ENCODE data around the gene GSG1L2. TPM values are rescaled to one million over a fixed set of nuclear protein-coding genes. Genes with fewer than 3 reads are reported as not detected.
A peak's percentile ranks its signal among the peaks of the same experiment; 100 is the strongest.

Gene GSG1L2
- polyA plus RNA-seq, 4 donors, result not detected

DNA sequence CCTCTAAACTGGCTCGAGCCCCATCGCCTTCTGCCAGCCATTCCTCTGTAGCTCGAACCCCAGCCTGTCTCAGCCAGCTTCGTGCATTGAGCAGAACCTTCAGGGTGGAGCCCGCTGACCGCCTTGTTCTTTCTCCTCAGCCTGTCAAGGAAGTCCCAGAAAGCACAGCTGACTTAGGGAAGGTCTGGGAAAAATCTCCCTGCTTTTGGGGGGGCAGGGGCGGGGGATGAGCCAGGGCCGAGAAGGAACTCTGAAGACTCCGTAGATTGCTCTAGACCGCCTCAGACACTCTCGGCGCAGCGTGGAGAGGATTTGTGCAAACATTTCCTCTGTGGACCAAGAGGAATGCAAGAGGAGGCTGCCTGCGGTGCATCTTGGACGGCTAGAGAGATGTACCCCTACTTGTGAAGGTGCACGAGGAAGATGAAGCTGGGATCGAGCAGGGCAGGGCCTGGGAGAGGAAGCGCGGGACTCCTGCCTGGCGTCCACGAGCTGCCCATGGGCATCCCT, 3.8 kb upstream of the GSG1L2 start, which contains the start of gene GLP2R:
Gene GLP2R (plus strand): TSS at position 284 of the 510 bp plus-strand sequence. CDS start 140 bp downstream, at position 424.
- DNase-seq (ENCODE audit: low read depth in 4 of 4, low spot score in 3 of 4), result no peak

DNA sequence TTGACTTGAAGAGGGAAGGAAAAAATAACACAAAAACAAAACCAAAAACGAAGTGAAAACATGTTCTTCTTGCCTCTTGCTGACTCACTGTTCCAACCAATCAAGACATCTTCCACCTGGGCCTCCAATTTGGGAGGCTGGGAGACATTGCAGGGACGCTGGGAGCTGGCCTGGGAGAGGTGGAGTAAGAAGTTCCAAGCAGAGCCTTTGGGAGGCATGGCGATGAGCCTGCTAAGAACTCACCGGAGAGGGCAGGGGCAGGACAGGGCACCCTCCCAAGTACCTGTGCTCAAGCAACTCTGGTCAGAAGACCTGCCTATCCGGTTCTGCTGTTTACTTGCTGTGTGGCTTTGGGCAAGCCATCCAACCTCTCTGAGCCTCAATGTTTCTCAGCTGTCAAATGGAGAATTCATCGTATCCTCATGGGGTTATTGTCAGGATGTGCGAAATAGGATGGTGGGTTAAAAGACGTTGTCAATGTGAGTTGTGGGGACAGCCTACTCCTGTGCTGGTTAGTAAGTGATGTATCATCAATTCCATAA, 3.0 kb upstream of the GSG1L2 start:
- DNase-seq (ENCODE audit: low read depth in 4 of 4, low spot score in 3 of 4), result no peak

GRCh38 chr17:9824094-9824493, 2.2 kb upstream of the GSG1L2 start:
- DNase-seq (ENCODE audit: low read depth in 4 of 4, low spot score in 3 of 4), result no peak

DNA sequence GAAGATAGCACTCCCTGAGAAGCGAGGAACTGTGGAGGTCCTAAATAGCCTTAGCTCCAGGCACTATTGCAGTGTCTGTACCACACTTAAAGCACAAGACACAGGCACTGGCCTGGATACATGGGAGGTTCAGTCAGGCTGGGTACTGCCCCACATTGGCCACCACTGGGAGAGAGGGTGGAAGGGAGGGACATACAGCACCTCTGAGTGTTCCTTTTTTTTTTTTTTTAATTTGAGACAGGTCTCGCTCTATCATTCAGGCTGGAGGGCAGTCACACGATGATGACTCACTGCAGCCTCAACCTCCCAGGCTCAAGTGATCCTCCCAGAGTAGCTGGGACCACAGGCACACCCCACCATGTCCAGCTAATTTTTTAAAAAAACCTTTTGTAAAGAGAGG, 1.4 kb downstream of the GSG1L2 start:
- no peak for DNase-seq (ENCODE audit: low read depth in 4 of 4, low spot score in 3 of 4)

DNA sequence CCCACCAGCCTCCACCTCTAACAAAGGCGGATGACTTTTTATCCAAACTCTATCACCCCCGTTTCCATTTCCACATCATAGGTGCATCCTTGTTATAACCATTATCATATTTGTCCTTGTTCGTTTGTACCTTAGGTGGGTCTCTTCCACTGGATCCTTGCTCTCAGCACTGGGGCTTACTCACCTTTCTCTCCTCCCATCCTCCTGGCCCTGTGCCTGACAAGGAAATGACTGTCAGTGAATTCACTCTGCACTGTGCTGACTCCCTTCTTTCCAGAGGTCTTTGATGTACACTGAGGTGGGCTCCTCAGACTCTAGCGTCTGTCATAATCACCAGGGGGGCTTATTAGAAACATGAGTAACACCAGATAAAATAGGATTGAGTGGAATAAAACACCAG, 3.1 kb downstream of the GSG1L2 start:
- DNase-seq (ENCODE audit: low read depth in 4 of 4, low spot score in 3 of 4), result no peak

GRCh38 chr17:9817086-9817485, 4.8 kb downstream of the GSG1L2 start:
- peak in 2 of 4 donors; percentile 18 to 59 for DNase-seq (ENCODE audit: low read depth in 4 of 4, low spot score in 3 of 4)

- DNase-seq (ENCODE audit: low read depth in 4 of 4, low spot score in 3 of 4), result no peak
These were observed 5.4 kb downstream of the GSG1L2 start for GRCh38 chr17:9816472-9816871.

DNA sequence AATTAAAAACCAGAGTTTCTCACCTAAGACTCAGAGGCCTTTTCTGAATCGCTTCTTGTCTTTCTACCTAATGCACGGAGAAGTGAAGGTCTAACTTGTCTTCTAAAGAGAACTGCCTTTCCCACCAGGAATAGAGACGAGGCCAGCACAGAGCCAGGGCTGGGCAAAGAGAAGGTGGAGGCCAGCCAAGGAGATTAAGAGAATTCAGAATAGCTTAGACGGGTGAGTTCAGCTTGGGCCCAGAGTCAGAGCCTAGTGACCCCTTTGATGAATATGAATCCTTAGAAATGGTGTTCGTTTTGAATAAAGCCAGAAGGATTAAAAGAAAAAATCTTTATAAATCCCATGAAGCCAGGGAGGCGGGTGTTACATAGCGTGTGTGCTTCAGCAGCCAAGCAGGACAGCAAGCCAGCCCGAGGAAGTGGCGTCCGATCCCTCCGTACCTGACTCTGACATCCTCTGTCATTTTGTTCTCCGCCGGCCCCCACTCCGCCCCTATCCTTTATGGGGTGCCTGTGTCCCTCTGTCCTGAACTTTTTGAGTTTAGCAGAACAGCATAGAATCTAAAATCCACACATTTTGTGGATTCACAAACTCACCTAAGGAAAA, 7.4 kb downstream of the GSG1L2 start:
- no peak for DNase-seq (ENCODE audit: low read depth in 4 of 4, low spot score in 3 of 4)

DNA sequence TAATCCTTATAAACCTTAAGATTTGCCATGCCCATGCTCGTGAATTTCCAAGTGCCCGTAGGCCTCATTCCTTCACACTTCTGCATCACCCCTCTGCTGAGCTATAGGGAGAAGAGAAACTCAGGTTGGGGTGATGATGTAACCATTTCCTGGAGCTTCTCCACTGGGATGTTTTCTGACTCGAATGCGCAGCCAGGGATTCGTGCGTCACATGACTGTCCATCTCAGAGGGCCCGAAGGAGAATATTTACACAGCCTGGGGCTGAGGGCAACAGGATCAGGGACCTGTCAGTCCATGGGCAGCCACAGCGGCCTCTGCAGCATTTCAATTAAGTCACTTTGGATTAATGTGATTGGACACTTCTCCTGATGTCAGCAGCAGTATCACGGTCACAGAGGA, 8.7 kb downstream of the GSG1L2 start:
- no peak for DNase-seq (ENCODE audit: low read depth in 4 of 4, low spot score in 3 of 4)

- no peak for DNase-seq (ENCODE audit: low read depth in 4 of 4, low spot score in 3 of 4)
These were observed 10.3 kb downstream of the GSG1L2 start for GRCh38 chr17:9811537-9811936.

DNA sequence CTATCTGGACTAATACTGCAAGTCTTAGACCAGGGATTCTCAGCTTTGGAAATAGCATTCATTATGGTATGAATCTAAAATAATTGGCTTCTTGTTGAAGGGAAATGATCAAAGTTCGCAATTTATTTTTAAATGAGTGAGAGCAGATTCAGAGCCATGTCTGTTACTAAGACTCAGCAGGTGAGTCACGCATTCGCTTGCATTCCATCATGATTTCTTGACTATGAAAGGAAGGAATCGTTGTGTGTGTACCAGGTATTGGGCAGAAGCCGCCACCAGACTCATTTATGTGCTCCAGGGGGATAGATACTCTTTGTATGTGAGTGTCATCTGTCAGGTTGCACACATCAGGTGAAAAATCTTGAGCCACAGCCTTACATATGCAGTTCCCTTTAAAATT, 10.8 kb downstream of the GSG1L2 start:
- DNase-seq (ENCODE audit: low read depth in 4 of 4, low spot score in 3 of 4), result no peak

- no peak for DNase-seq (ENCODE audit: low read depth in 4 of 4, low spot score in 3 of 4)
These were observed 11.6 kb downstream of the GSG1L2 start for GRCh38 chr17:9810100-9810949.

GRCh38 chr17:9809409-9809808, 12.5 kb downstream of the GSG1L2 start:
- no peak for DNase-seq (ENCODE audit: low read depth in 4 of 4, low spot score in 3 of 4)

DNA sequence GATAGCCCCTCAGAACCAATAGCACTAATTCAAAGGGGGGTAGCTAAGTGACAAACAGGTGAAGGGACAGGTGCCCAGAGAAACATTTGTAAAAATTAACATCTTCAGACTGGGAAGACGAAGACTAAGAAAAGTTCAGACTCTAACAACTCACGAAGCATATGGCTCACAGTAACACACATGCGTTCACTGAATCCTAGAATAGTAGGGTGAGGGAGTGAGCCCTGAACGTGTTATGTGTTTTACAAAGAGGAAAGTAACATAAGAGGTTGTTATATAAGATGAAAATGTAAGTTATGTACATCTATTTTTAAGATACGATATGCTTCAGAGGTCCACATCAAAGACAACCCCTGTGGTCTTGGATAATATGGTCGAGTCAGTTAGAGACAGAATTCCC, 15.2 kb downstream of the GSG1L2 start:
- DNase-seq (ENCODE audit: low read depth in 4 of 4, low spot score in 3 of 4), result no peak

DNA sequence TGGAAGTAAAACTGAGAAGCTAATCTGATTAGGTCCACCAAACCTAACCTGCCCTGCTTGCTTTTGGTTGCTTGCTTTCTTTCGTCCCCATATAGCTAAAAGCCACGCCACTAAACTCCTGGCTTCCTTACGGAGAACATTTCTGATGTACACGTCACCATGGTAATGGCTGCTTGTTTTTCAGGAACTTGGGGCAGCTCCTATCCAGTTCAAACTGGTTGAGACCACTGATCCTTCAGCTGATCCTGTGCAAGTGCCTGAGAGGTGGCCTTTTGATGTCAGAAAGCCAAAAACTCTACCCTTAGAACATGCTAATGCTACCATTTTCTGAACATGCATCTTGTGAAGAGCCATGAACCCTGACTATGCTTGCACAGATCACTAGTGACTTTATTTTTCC, 16.1 kb downstream of the GSG1L2 start:
- no peak for DNase-seq (ENCODE audit: low read depth in 4 of 4, low spot score in 3 of 4)

DNA sequence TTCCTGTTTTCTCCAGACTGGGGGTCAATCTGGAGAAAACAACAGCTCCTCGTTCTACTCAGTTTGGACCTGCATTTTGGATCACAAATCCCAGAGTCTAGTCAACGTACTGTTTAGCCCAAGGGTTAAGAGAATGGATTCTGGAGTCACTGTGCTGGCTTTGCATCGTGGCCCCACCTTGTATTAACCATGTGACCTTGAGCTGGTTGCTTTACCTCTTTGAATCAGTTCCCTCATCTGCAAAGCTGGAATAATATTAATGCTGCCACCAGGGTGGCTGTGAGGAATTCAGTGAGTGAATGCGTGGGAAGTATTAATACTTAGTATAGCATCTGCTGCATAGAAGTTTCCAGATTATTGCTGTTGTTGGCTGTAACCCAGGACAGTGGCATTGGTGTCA, 19.2 kb downstream of the GSG1L2 start:
- no peak for DNase-seq (ENCODE audit: low read depth in 4 of 4, low spot score in 3 of 4)

DNA sequence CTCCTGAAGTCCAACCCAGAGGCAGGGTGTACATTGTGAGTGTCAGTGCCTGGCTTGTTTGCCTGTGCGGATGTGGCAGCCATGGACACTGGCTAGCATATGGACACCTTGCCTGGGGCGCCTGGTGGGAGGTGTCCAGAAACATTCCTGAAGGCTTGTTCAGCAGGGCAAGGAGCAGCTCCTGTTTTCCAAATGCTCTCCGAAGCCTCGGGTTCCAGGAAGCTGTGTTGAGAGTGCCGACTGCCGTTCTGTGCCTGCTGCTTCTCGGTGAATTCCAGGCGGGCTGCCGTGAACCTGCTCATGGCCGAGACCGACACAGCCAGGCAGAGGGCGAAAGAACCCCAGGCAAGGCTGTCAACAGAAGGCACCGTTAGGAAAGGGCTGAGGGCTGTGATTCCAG, 19.6 kb downstream of the GSG1L2 start:
- no peak for DNase-seq (ENCODE audit: low read depth in 4 of 4, low spot score in 3 of 4)

DNA sequence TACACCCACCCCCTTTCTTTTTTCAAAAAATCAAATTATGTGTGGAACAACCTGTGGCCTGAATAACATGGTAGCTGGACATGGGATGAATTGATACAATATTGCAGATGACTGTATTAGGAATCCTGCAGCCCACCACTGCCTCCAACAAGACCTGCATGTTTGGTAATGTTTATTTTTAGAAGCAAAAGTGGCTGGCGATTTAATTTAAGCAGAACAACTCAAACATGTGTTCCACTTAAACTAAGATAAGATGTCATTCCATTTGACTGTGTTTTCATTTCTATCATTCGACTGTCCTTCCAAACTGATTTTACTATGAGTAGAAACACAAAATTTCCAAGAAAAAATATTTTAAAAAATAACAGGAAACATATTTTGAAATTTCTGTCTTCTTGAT, 20.4 kb downstream of the GSG1L2 start:
- no peak for DNase-seq (ENCODE audit: low read depth in 4 of 4, low spot score in 3 of 4)

DNA sequence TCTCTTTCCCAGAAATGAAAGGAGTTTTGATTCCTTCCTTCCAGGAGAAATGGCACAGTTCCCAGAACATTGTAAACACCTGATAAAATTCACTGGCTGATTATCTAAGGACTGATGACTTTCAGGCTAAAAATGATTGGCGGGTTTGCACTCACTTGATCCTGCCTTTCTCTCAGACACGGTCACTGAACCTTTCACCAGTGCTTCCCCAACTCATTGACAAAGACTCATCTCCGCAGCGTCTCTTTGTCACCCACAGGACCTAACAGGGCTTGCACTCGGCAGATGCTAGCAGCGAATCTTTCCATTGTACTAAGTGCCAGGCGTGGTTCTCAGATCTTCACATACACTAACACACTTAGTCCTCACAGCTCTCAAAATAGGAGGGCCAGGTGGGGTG, 23.2 kb downstream of the GSG1L2 start:
- no peak for DNase-seq (ENCODE audit: low read depth in 4 of 4, low spot score in 3 of 4)

DNA sequence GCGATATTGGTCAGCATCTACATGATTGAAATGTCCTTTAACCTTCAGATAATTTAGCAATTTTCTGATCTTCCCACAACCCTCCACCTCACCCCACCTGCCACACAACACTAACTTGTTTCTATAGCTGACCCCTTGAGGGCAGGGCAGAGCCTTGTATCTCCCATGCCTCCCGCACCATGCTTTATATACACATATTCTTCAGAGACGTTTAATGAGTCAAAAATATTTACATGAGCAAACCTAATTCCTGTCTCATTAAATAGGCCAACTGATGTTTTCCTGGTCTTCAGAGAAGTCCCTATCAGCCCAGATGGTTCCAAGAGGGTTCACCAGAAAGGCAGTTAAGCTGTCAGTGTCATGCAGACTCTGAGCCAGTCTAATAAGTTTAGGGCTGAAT, 23.9 kb downstream of the GSG1L2 start:
- DNase-seq (ENCODE audit: low read depth in 4 of 4, low spot score in 3 of 4), result no peak

- DNase-seq (ENCODE audit: low read depth in 4 of 4, low spot score in 3 of 4), result no peak
These were observed 29.6 kb downstream of the GSG1L2 start for GRCh38 chr17:9792181-9792840.

Measured in left renal pelvis (tissue), 4 donors.